AG10803 (cell line): ENCODE results near the gene SH2B2.

Source experiments
- DNase-seq: peaks from one replicate; pipeline ENCODE4 v3.0.0; 2010; ENCODE audit warnings: low read depth
- H3K4me3 ChIP-seq: 2 replicates; pipeline ENCODE4 v1.5.1; 2011; ENCODE audit warnings: mild to moderate bottlenecking, low read length, control low read depth
- TF ChIP-seq, protein P1 (sequence below): conservative IDR thresholded peaks from 2 replicates; pipeline ENCODE4 v1.5.1; 2011; ENCODE audit warnings: mild to moderate bottlenecking, low read length, control low read depth, inconsistent platforms

SH2B2 gene

DNA sequence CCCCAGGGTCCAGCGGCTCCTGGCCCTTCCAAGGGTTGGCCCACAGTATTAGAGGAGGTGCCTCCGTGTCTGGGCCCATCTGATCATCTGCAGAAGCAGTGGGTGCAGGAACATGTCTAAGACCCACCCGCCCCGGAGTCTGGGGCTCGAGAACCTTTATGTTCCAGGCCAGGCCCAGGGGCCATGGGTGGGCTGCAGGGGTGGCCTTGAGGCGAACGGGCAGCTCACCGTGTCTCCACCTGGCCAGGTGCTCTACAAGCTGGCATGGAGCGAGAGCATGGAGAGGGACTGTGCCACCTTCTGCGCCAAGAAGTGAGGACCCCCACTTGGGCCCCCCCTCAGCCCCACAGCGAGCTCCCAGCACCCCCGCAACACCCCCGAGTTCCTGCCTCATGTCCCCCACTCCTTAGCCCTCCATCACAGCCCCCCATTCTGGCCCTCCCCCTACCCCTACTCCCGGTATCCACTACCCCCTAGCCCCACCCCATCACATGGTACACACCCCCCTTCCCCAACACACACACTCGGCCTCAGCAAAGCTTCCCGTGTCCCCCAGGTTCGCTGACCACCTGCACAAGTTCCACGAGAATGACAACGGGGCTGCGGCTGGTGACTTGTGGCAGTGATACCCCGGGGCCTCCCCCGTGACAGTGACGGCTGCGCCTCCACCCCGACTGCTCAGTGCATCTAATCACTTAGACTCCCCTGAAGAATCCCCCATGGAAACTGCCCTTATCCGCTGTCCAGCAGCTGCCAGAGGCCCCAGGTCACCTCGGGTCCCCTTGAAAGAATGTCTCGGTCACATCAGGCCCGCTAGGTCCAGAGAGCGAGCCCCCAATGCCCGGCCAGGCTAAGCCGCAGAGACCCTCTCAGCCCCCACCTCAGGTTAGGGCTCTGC is 4.0 kb upstream of the SH2B2 start:
- H3K4me3 ChIP-seq = no peak overlapping the region
- TF ChIP-seq, protein P1, sequence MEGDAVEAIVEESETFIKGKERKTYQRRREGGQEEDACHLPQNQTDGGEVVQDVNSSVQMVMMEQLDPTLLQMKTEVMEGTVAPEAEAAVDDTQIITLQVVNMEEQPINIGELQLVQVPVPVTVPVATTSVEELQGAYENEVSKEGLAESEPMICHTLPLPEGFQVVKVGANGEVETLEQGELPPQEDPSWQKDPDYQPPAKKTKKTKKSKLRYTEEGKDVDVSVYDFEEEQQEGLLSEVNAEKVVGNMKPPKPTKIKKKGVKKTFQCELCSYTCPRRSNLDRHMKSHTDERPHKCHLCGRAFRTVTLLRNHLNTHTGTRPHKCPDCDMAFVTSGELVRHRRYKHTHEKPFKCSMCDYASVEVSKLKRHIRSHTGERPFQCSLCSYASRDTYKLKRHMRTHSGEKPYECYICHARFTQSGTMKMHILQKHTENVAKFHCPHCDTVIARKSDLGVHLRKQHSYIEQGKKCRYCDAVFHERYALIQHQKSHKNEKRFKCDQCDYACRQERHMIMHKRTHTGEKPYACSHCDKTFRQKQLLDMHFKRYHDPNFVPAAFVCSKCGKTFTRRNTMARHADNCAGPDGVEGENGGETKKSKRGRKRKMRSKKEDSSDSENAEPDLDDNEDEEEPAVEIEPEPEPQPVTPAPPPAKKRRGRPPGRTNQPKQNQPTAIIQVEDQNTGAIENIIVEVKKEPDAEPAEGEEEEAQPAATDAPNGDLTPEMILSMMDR = no peak
- DNase-seq = no peak

DNA sequence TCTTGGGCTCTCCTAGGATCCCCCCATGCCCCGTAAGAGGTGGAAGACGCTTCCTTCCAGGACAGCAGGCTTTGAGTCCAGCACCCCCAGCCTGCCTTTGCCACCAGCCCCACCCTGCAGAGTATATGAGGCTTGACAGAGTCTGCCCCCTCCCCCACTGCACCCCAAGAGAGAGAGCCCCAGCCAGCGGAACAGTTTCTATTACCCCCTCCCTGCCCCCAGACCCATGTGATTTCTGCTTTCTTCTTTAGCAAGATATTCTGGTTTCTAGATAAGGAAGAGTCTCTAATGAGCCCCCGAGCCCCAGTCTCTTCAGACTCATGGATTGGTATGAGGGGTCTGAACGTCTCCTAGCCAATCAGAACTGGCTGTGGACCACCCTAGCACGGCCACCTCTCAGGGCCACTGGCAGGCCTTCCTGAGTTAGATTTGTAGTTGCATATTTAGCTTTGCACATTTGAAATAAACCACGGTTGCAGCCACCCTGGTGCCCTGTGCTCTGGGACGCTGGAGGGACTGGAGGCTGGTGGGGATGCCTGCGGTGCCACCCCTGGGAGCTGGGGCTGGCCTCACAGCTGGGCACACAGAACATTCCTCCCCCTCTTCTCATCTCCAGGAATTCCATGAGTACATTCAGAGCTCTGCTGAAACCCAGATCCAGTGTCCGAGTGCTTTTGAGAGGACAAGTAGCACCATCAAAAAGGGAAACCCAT is 3.0 kb upstream of the SH2B2 start:
- no peak overlapping the region for H3K4me3 ChIP-seq
- no peak for DNase-seq
- TF ChIP-seq, protein P1 = no peak

DNA sequence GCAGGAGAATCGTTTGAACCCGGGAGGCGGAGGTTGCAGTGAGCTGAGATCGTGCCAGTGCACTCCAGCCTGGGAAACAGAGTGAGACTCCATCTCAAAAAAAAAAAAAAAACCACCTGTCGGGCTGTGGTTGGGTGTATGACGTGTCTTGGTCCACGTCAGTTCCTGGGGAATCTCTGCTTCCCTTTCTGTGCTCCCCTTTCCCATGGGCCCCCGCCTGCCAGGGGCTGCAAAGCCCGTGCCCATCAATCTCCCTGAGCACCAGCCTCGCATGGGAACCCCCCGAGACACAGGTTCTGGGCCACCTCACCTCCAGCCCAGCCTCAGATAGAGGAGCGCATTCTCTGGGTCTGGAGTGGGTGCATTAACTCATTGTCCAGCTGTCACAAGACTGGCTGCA is 2.3 kb upstream of the SH2B2 start:
- H3K4me3 ChIP-seq = no peak overlapping the region
- DNase-seq = no peak
- TF ChIP-seq, protein P1 = no peak

DNA sequence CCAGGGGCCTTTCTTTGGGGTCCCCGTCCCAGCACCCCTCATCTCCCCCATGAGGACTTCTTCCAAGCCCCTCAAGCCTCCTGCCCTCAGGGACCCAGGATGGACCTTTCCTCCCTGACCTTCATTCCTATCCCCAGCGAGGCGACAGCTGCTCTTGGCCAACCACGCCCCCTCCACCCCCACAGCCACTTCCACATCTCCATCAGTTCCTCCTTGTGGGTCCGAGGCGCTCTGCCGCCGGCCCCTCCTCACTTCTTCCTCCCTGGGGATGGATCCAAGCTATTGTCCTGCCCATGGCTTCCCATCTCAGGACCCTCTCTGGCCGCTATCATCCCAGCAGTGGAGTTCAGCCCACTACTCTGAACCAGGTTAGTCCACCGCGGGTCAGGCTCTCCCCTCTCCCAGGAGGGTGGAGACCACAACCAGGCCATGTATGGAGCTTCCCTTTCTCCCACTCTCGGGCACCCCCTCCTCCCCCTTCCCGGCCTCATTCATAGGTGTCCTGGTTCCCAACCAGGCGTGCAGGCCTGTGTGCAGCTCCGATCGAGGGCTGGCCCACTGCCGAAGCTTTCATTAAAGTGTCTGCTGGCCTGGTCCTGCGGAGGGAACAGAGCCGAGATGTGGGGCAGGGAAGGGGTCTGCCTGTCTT is 1.7 kb upstream of the SH2B2 start:
- H3K4me3 ChIP-seq = no peak overlapping the region
- TF ChIP-seq, protein P1 = no peak
- no peak for DNase-seq

DNA sequence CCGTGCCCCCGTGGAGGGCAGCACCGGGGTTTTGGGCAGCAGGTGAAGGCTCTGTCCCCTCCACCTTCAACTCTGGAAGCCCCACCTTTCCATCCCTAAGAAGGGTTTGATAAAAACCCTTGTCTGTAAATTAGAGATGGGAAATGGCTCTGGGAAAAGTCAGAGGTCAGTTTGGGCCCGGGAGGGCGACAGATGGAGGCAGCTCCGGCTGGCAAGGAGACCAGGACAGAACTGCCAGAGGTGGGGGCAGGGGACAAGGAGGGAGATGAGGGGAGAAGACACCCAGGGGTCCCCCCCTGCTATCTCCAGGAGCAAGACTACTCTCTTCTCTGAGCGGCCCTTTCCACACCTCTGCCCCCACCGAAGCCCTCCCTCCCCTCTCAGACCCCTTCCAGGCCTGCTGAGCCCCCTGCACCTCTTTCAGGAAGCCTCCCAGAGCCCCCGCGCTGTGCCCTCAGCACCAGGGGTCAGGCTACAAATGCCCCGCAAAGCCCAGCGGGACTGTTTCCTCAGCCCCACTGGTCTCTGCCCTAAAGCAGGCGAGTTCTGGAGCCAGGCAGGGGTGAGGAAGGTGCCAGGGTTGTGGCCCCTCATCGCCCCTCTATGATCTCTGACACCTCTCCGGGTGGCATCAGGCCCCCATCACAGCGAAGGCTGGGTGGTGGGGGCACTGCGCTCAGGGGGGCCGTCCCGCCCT is 980 bp upstream of the SH2B2 start:
- TF ChIP-seq, protein P1 = no peak
- no peak for DNase-seq
- peak overlapping the region; percentile 59 for H3K4me3 ChIP-seq

DNA sequence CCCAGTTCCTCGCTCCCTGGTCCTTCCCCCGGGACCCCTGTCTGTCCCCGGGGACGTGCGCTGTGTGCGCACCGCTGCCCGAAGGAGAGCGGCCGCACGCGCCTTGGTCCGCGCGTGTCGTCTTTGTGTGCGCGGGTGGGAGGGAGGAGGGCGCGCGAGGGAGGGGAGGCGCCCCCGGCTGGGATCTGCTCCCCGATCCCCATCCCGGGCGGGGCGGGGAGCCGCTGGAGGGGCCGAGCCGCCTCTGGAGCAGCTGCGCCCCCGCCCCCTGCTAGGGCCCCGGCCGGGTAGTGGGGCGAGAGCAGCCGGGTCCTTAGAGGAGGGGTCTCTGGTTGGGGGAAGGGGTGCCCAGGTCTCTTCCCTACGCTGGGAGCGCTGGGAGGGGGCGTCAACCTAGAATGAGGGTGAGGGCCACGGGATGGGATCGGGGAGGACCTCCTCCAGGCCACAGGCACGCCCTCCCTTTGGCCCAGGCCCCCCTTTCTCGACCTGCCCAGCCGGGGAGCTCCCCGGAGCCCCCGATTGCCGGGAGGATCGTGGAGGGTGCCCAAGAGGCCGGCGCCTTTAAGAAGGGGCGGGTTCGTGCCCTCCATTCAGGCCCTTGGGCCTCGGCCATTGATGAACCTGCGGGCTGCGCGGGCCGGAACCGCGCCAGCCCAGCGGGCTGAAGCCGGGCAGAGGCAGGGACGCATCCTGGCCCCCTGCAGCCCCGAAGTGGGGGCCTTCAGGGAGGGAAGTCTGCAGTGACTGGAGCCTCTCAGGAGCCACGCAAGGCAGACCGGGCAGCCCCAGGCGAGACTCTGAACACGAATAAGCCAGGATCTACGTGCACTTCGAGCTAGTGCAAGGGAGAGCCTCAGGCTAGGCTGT is 678 bp downstream of the SH2B2 start:
- no peak for DNase-seq

More for the DNA sequence above, 678 bp downstream of the SH2B2 start:
- H3K4me3 ChIP-seq = peak overlapping the region; percentile 69
- TF ChIP-seq, protein P1 = no peak
